Stomach (tissue), 4 donors: ENCODE results near the gene PKD2.

Source experiments
- POLR2A ChIP-seq, 4 donors: fragments of 450-650 bp; IDR thresholded peaks; one replicate each; pipeline ENCODE4 v1.6.1; 2016; ENCODE audit warnings: antibody characterized with exemption in 4 of 4, control low read depth in 2 of 4, mild to moderate bottlenecking in 1 of 4, moderate library complexity in 1 of 4
- TF ChIP-seq, protein P1 (sequence below), 7 experiments: fragments of 450-650 bp in 4 of 7; fragments of 200-600 bp in 3 of 7; sonication (generic) in 3 of 7; IDR thresholded peaks; one replicate each; pipeline ENCODE4 v1.5.1; 2016 to 2019; ENCODE audit warnings: antibody characterized with exemption in 7 of 7, control low read depth in 2 of 7, mild to moderate bottlenecking in 1 of 7

DNA sequence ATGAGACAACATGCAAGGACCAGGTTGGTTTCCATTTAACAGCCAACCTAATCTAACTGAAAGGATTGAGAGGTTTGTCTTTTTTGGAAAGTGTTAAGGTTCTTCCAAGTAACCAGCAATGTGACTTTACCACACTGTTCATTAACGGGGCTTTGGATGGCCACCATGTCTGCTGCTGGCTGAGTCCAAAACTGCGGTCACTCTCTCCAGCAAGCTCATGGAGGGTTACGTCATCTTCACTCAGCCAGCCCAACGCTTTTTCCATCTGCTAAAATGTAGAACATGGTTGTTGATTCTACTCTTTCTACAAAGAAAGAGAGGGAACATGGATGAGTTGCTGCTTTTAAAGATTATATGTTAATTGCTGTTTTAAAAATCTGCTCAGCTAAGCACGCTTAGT, 11.0 kb downstream of the PKD2 start:
- no peak for TF ChIP-seq POLR2A (IDR thresholded peaks at IDR 0.05)
- TF ChIP-seq, protein P1, sequence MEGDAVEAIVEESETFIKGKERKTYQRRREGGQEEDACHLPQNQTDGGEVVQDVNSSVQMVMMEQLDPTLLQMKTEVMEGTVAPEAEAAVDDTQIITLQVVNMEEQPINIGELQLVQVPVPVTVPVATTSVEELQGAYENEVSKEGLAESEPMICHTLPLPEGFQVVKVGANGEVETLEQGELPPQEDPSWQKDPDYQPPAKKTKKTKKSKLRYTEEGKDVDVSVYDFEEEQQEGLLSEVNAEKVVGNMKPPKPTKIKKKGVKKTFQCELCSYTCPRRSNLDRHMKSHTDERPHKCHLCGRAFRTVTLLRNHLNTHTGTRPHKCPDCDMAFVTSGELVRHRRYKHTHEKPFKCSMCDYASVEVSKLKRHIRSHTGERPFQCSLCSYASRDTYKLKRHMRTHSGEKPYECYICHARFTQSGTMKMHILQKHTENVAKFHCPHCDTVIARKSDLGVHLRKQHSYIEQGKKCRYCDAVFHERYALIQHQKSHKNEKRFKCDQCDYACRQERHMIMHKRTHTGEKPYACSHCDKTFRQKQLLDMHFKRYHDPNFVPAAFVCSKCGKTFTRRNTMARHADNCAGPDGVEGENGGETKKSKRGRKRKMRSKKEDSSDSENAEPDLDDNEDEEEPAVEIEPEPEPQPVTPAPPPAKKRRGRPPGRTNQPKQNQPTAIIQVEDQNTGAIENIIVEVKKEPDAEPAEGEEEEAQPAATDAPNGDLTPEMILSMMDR (IDR thresholded peaks at IDR 0.05), result no peak
